ENCODE measurements around the gene CNMD. TPM values are rescaled to one million over a fixed set of nuclear protein-coding genes. Genes with fewer than 3 reads are reported as not detected.
"Not testable (repeated sequence)": the region's sequence is repeated elsewhere in the genome, so short reads cannot be mapped to it uniquely, and the experiment has no call there.

The CNMD gene
- total RNA-seq, 1 donor from 2014 or later, result not detected

GRCh38 chr13:52725302-52725701, 14.3 kb downstream of the CNMD start:
- peaks cover 3% of the 10 kb centered on the region for H3K27me3 Mint-ChIP-seq (ENCODE audit: low read depth)
- no peaks in the 10 kb centered on the region for H3K4me1 Mint-ChIP-seq (ENCODE audit: low read depth)
- H3K9me3 Mint-ChIP-seq (ENCODE audit: low read depth), result no peaks in the 10 kb centered on the region
- no peaks in the 10 kb centered on the region for H3K36me3 Mint-ChIP-seq (ENCODE audit: low read depth)
- no peak for DNase-seq (ENCODE audit: low spot score)
- no peak overlapping the region for H3K27ac Mint-ChIP-seq (ENCODE audit: unreplicated experiment)
- TF ChIP-seq, protein P1, sequence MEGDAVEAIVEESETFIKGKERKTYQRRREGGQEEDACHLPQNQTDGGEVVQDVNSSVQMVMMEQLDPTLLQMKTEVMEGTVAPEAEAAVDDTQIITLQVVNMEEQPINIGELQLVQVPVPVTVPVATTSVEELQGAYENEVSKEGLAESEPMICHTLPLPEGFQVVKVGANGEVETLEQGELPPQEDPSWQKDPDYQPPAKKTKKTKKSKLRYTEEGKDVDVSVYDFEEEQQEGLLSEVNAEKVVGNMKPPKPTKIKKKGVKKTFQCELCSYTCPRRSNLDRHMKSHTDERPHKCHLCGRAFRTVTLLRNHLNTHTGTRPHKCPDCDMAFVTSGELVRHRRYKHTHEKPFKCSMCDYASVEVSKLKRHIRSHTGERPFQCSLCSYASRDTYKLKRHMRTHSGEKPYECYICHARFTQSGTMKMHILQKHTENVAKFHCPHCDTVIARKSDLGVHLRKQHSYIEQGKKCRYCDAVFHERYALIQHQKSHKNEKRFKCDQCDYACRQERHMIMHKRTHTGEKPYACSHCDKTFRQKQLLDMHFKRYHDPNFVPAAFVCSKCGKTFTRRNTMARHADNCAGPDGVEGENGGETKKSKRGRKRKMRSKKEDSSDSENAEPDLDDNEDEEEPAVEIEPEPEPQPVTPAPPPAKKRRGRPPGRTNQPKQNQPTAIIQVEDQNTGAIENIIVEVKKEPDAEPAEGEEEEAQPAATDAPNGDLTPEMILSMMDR (IDR thresholded peaks at IDR 0.05), result no peak
- H3K4me3 Mint-ChIP-seq (ENCODE audit: unreplicated experiment), result no peak overlapping the region

DNA sequence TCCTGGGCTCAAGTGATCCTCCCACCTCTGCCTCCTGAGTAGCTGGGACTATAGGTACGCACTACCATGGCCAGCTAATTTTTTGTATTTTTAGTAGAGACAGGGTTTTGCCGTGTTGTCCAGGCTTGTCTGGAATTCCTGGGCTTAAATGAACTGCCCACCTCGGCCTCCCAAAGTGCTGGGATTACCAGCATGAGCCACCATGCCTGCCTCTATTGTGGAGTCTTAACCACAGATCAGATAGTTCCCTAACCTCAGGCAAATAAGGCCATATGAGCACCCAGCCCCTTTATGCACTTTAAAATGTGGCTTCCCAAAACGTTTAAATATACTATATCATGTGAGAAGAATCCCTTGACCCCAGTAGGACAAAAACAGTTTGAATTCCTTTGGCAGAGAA, 16.4 kb downstream of the CNMD start:
- H3K4me3 Mint-ChIP-seq (ENCODE audit: unreplicated experiment), result no peak overlapping the region
- no peak overlapping the region for H3K27ac Mint-ChIP-seq (ENCODE audit: unreplicated experiment)
- H3K9me3 Mint-ChIP-seq (ENCODE audit: low read depth), result peaks cover 11% of the 10 kb centered on the region
- no peak for DNase-seq (ENCODE audit: low spot score)
- TF ChIP-seq, protein P1 (IDR thresholded peaks at IDR 0.05), result no peak
- H3K36me3 Mint-ChIP-seq (ENCODE audit: low read depth), result peaks cover 4% of the 10 kb centered on the region
- peaks cover 12% of the 10 kb centered on the region for H3K27me3 Mint-ChIP-seq (ENCODE audit: low read depth)
- no peaks in the 10 kb centered on the region for H3K4me1 Mint-ChIP-seq (ENCODE audit: low read depth)

DNA sequence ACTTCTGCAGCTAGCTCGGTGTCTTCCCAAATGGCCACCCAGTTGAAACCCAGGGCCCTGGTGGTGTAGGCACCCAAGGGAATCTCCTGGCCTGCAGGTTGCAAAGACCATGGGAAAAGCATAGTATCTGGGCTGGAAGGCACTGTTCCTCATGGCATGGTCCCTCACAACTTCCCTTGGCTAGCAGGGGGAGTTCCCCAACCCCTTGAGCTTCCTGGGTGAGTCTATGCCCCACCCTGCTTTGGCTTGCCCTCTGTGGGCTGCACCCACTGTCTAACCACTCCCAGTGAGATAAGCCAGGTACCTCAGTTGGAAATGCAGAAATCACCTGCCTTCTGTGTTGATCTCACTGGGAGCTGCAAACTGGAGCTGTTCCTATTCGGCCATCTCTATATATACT, 18.3 kb downstream of the CNMD start:
- not testable (repeated sequence) for H3K4me1 Mint-ChIP-seq (ENCODE audit: low read depth); DNase-seq (ENCODE audit: low spot score); H3K4me3 Mint-ChIP-seq (ENCODE audit: unreplicated experiment); H3K36me3 Mint-ChIP-seq (ENCODE audit: low read depth); H3K27ac Mint-ChIP-seq (ENCODE audit: unreplicated experiment)
- Mint-ChIP-seq H3K27me3 (ENCODE audit: low read depth) (peaks cover 15% of the 10 kb centered on the region), H3K9me3 (ENCODE audit: low read depth) (peaks cover 23% of the 10 kb centered on the region)

DNA sequence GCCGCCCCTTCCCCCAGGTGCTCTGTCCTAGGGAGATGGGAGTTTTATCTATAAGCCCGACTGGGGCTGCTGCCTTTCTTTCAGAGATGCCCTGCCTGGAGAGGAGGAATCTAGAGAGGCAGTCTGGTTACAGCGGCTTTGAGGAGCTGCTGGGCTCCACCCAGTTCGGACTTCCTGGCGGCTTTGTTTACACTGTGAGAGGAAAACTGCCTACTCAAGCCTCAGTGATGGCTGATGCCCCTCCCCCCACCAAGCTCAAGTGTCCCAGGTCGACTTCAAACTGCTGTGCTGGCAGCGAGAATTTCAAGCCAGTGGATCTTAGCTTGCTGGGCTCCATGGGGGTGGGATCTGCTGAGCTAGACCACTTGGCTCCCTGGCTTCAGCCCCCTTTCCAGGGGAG, 18.7 kb downstream of the CNMD start:
- H3K4me3 Mint-ChIP-seq (ENCODE audit: unreplicated experiment); H3K36me3 Mint-ChIP-seq (ENCODE audit: low read depth); H3K4me1 Mint-ChIP-seq (ENCODE audit: low read depth); DNase-seq (ENCODE audit: low spot score); H3K27ac Mint-ChIP-seq (ENCODE audit: unreplicated experiment): not testable (repeated sequence)
- H3K27me3 Mint-ChIP-seq (ENCODE audit: low read depth), result peaks cover 15% of the 10 kb centered on the region
- H3K9me3 Mint-ChIP-seq (ENCODE audit: low read depth), result peaks cover 27% of the 10 kb centered on the region

DNA sequence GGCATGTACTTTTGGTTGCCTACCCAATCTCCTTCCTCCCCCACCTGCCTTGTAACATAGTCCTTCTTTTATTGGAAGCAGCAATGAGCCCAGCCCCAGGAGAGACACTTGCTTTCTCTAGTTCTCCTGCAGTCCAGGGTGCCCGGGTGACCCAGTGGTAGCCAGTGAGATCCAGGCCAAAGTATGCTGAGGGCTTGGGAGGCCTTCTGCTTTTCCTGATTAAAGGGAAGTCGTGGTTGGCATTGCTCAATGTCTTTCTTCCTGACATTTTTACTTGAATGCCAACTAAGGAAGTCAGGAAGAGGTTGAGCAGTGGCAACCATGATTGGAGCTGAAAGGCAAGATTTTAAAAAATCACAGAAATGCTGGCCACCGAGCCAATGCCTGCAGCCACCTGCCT, 25.7 kb downstream of the CNMD start:
- Mint-ChIP-seq H3K36me3 (ENCODE audit: low read depth) (peaks cover 8% of the 10 kb centered on the region), H3K4me1 (ENCODE audit: low read depth) (no peaks in the 10 kb centered on the region), H3K4me3 (ENCODE audit: unreplicated experiment) (no peak overlapping the region), H3K27me3 (ENCODE audit: low read depth) (peaks cover 10% of the 10 kb centered on the region), H3K9me3 (ENCODE audit: low read depth) (peaks cover 24% of the 10 kb centered on the region), H3K27ac (ENCODE audit: unreplicated experiment) (no peak overlapping the region)
- TF ChIP-seq, protein P1 (IDR thresholded peaks at IDR 0.05), result no peak
- no peak for DNase-seq (ENCODE audit: low spot score)

GRCh38 chr13:52712385-52712784, 27.2 kb downstream of the CNMD start:
- TF ChIP-seq, protein P1 (IDR thresholded peaks at IDR 0.05), result no peak
- no peak overlapping the region for H3K4me3 Mint-ChIP-seq (ENCODE audit: unreplicated experiment)
- peaks cover 3% of the 10 kb centered on the region for H3K36me3 Mint-ChIP-seq (ENCODE audit: low read depth)
- no peak overlapping the region for H3K27ac Mint-ChIP-seq (ENCODE audit: unreplicated experiment)
- peaks cover 2% of the 10 kb centered on the region for H3K27me3 Mint-ChIP-seq (ENCODE audit: low read depth)
- peaks cover 13% of the 10 kb centered on the region for H3K9me3 Mint-ChIP-seq (ENCODE audit: low read depth)
- no peaks in the 10 kb centered on the region for H3K4me1 Mint-ChIP-seq (ENCODE audit: low read depth)
- no peak for DNase-seq (ENCODE audit: low spot score)

Data from chondrocyte (in vitro differentiated cells).